ENCODE measurements around the gene OTOGL.

The OTOGL gene

DNA sequence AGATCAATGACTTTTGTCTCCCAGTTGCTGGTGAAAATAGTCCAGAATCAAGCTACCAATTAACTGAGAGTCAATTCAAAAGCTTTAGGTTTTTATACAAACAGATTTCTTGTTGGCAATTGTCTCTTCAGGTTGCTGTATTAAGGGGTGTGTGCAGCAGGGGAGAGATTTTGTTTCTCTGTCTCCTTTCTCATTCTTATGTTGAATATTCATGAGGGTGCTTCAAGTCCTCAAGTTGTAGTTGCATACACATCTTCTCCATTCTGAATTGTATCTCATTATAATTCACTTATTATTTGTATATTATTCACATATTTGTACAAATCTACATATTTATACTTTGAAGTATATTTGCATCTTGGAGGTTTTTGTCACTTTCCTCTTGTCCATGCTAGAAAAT, 218.0 kb downstream of the OTOGL start:
- H2AFZ ChIP-seq (ENCODE audit: low read depth), result no peak overlapping the region
- H3K27ac ChIP-seq, result no peak overlapping the region
- no peaks in the 10 kb centered on the region for H3K27me3 ChIP-seq (ENCODE audit: insufficient read depth, low read depth)
- no peaks in the 10 kb centered on the region for H3K79me2 ChIP-seq (ENCODE audit: insufficient read depth, low read depth)
- no peak overlapping the region for H3K4me3 ChIP-seq (IDR thresholded peaks at IDR 0.05; ENCODE audit: insufficient read depth, low read depth, low read length)
- no peak overlapping the region for H3K4me2 ChIP-seq
- H4K20me1 ChIP-seq (ENCODE audit: insufficient read depth), result no peaks in the 10 kb centered on the region
- TF ChIP-seq, protein P1, sequence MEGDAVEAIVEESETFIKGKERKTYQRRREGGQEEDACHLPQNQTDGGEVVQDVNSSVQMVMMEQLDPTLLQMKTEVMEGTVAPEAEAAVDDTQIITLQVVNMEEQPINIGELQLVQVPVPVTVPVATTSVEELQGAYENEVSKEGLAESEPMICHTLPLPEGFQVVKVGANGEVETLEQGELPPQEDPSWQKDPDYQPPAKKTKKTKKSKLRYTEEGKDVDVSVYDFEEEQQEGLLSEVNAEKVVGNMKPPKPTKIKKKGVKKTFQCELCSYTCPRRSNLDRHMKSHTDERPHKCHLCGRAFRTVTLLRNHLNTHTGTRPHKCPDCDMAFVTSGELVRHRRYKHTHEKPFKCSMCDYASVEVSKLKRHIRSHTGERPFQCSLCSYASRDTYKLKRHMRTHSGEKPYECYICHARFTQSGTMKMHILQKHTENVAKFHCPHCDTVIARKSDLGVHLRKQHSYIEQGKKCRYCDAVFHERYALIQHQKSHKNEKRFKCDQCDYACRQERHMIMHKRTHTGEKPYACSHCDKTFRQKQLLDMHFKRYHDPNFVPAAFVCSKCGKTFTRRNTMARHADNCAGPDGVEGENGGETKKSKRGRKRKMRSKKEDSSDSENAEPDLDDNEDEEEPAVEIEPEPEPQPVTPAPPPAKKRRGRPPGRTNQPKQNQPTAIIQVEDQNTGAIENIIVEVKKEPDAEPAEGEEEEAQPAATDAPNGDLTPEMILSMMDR (conservative IDR thresholded peaks at IDR 0.05; ENCODE audit: low read depth, low read length), result no peak
- no peaks in the 10 kb centered on the region for H3K4me1 ChIP-seq (ENCODE audit: low read depth, poor library complexity, severe bottlenecking)
- no peak overlapping the region for H3K9ac ChIP-seq
- no peaks in the 10 kb centered on the region for H3K36me3 ChIP-seq (ENCODE audit: insufficient read depth)

DNA sequence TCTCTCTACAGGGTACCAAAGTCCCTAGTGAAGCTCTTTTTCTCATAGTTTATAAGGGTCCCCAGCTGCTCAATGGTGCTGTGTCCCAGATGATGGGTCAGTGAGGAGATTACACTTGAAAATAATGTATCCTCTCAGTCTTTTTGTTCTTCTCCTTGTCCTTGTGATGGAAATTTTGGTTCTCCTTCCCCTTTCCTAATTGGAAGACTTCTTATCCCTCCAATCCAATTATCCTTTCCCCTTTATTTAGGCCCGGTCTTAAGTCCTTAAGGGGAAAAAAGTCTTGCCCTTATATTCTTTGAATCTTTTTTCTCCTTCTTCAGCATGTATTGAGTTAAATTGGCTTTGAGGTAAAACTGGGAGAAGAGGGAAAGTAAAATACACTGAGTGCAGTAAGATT, 218.6 kb downstream of the OTOGL start:
- Histone ChIP-seq H3K36me3 (ENCODE audit: insufficient read depth) (no peaks in the 10 kb centered on the region), H3K4me2 (no peak overlapping the region), H3K79me2 (ENCODE audit: insufficient read depth, low read depth) (no peaks in the 10 kb centered on the region), H3K4me3 (IDR thresholded peaks at IDR 0.05; ENCODE audit: insufficient read depth, low read depth, low read length) (no peak overlapping the region), H2AFZ (ENCODE audit: low read depth) (no peak overlapping the region), H3K9ac (no peak overlapping the region), H3K4me1 (ENCODE audit: low read depth, poor library complexity, severe bottlenecking) (no peaks in the 10 kb centered on the region), H3K27me3 (ENCODE audit: insufficient read depth, low read depth) (no peaks in the 10 kb centered on the region), H3K27ac (no peak overlapping the region), H4K20me1 (ENCODE audit: insufficient read depth) (no peaks in the 10 kb centered on the region)
- TF ChIP-seq, protein P1 (conservative IDR thresholded peaks at IDR 0.05; ENCODE audit: low read depth, low read length), result no peak

DNA sequence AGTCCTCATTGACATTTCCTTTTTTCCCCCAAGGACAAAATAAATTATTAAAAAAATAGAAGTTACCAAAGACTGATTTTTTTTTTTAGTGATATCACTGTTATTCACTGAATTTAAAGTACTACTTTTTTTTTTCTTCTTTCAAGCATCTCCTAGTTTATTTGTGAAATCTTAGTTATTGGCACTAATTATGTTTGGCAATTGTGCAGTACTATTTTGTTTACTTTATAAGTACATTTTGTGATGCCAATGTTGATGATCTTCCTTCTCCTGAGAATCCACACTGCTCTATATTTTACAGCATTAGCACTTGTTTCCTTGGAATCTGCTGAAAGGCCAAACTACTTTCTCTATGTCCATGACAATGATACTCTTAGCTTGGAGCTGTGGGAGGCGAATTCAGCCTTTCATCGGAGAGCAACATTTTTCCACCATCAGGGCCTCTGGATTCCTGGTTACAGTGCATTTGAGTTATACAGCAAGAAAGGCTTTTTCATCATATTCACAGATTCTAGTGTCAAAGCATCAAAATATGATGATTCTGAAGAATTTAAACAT, 220.9 kb downstream of the OTOGL start:
- TF ChIP-seq, protein P1 (conservative IDR thresholded peaks at IDR 0.05; ENCODE audit: low read depth, low read length), result no peak
- Histone ChIP-seq H3K4me2 (no peak overlapping the region), H3K27ac (no peak overlapping the region), H2AFZ (ENCODE audit: low read depth) (no peak overlapping the region), H3K4me3 (IDR thresholded peaks at IDR 0.05; ENCODE audit: insufficient read depth, low read depth, low read length) (no peak overlapping the region), H3K4me1 (ENCODE audit: low read depth, poor library complexity, severe bottlenecking) (no peaks in the 10 kb centered on the region), H3K79me2 (ENCODE audit: insufficient read depth, low read depth) (no peaks in the 10 kb centered on the region), H3K9ac (no peak overlapping the region), H3K27me3 (ENCODE audit: insufficient read depth, low read depth) (no peaks in the 10 kb centered on the region), H4K20me1 (ENCODE audit: insufficient read depth) (no peaks in the 10 kb centered on the region), H3K36me3 (ENCODE audit: insufficient read depth) (no peaks in the 10 kb centered on the region)

DNA sequence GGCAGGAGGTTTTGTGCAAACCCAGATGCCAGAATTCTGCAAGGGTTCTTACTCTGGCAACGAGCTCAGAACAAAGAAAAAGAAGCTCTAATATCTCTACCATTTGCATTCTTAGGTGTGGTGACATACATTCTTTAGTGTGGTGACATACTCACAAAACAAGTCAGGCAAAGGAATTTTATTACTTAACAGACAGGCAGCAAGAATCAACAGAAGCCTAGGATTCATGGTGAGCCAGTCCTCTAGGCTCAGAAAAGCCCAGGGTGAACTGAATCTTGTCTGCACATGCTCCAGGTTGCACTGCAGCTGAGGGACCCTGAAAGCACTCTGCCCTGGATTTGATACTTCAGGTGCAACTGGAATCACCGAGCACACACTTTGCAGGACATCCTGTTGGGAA, 222.3 kb downstream of the OTOGL start:
- Histone ChIP-seq H3K27ac (no peak overlapping the region), H3K9ac (no peak overlapping the region), H3K79me2 (ENCODE audit: insufficient read depth, low read depth) (no peaks in the 10 kb centered on the region), H3K4me2 (no peak overlapping the region), H3K4me1 (ENCODE audit: low read depth, poor library complexity, severe bottlenecking) (no peaks in the 10 kb centered on the region), H4K20me1 (ENCODE audit: insufficient read depth) (no peaks in the 10 kb centered on the region), H3K36me3 (ENCODE audit: insufficient read depth) (no peaks in the 10 kb centered on the region), H3K27me3 (ENCODE audit: insufficient read depth, low read depth) (no peaks in the 10 kb centered on the region), H3K4me3 (IDR thresholded peaks at IDR 0.05; ENCODE audit: insufficient read depth, low read depth, low read length) (no peak overlapping the region), H2AFZ (ENCODE audit: low read depth) (no peak overlapping the region)
- TF ChIP-seq, protein P1 (conservative IDR thresholded peaks at IDR 0.05; ENCODE audit: low read depth, low read length), result no peak

Data from KMS-11 (cell line).